Hematopoietic multipotent progenitor cell (in vitro differentiated cells): ENCODE measurements around the gene AKNA. TPM values are rescaled to one million over a fixed set of nuclear protein-coding genes. Genes with fewer than 3 reads are reported as not detected.
A peak's percentile ranks its signal among the peaks of the same experiment; 100 is the strongest.

Source experiments
- DNase-seq, 3 donors: peaks; one replicate each; pipeline ENCODE4 v3.0.0-alpha.2; 2011 to 2015; ENCODE audit warnings: low read depth in 2 of 3, low spot score in 2 of 3
- total RNA-seq: library from RNA; depleted of rRNA; stranded (reverse); fragments of >200 nt; gene quantifications from one replicate; pipeline ENCODE4 v1.2.3, GENCODE V29; 2012

The AKNA gene
- total RNA-seq, 1 donor = 96.9 TPM

DNA sequence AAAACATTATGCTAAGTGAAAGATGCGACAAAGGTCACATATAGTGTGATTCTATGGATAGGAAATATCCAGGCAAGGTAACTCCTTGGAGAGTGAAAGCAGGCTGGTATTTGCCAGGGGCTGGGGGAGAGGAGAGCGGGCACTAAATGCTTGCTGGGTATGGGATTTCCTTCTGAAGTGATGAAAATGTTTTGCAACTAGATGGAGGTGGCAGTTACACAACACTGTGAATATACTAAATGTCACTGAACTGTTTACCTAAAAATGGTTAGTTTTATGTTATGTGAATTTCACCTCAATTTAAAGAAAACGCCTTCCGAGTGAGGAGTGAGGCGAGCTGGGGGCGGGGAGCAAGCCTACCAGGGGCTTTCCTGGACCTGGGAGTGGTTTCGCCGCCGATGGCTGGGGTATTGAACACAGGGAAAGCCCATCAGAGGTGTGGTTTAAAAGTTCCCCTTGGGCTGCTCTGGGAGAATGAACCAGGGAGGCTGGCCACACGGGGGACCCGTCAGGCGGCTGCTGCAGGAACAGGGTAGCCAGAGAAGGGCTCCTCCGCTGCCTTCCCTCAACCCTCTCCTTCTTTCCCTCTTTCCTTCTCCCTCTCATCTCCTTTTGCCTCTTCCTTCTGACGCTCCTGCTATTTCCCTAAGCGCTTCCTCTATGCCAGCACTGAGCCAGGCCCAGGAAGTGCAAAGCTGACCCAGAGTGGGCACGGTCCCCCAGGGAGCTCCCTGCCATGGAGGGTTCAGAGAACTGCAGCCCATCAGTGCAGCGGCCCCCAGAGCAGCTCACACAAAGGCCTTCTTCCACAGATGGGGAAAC lies 4.9 kb downstream of the AKNA start:
- DNase-seq = peak in 2 of 3 donors; percentile 53 to 72

DNA sequence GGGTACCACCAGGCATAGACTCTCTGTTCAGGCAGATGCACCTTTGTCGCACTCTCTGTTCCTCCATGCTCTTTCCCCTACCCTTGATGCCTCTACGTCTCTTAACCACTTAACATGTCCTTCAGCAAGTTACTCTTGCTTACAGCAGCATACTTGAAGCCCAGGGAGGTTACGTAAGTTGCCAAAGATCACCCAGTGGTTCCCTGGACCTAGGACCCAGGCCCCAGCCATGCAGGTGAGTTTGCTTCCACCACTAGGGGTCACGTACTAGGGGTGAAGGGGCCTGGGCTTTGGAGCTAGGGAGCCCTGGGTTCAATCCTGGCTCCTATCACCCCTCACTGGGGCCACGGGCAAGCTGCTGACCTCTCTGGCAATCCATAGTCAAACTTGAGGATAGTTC lies 8.9 kb downstream of the AKNA start:
- DNase-seq = no peak

DNA sequence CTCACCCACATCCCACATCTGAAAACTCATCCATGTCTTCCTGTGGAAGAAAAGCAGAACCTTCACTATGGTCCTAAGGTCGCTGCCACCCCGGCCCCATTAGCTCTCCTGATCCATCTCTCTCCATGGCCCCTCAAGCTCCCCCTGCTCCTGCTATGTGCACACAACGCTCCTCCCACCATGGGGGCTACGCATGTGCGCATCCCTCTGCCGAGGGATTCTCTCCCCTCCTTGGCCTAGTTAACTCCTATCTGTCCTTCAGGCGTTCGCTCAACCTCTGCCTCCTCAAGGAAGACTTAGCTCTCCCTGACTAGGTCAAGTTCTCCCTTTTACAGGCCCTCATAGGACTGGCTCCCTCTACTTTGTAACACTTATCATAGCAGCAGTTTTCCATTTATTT lies 9.8 kb downstream of the AKNA start:
- DNase-seq = no peak

DNA sequence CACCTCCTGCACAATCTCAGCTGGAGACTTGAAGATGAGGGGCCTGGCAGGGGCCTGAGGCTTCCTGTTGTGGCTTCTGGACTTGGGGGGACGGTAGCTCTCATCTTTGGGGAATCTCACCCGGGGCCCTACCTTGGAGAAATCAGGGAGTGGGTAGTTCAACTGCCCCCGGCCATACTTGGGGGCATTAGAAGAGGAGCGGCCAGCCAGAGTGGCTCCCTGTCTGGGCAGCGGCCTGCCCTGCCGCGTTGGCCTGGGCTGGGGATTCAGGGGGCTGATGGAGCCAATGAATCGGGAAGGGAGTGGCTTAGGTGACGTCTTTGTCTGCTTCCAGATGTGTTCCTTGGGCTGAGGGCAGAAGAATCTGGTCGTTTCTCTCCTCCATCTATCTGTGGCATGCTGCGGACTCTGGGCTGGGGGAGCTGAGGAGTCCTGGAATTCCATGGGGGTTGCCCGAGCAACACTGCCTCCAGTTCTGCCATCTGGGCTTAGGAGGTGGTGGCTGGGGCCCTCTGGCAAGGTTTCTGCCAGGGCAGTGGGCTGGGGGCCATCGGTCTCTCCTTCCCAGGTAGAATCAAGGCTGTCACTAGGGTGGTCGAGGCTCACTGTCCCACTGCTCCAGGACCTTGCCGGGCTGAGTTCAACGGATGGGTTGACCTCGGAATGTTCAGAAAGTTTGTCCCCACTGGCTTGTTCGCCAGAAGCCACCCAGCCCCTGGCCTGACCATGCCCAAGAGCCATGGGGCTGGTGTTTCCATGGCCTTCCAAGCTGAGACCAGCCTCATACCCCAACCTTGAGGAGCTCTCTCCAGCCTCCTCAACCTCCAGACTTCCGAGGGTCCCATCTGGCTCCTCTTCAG lies 11.0 kb downstream of the AKNA start:
- DNase-seq = no peak

DNA sequence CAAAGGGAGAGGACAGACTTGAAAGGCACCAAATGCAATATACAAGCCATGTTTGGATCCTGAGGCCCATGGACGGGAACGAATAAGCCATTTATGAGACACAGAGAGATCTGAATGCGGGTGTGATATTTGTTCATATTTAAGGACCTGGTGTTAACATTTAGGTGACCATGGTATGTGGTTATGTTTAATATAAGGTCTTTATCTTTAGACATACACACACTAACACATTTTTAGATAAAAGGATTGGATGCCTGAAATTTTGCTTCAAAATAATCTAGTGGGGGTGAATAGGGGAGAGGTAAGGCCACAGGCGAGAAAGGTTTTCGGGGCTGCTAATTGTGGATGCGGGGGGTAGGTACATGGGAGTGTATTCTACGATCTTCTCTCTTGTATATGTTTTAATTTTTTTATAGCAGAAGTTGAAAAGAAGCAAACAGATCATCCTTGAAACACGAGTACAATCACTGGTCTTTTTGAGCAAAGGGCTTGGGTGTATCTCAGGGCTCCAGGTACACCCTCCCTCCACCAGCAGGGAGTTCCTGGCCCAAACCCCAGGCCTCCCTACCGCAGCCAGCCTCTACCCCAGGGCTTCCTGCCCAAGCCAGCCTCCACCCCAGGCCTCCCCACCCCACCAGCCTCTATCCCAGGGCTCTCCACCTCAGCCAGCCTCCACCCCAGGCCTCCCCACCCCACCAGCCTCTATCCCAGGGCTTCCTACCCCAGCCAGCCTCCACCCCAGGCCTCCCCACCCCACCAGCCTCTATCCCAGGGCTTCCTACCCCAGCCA lies 12.2 kb downstream of the AKNA start:
- DNase-seq = no peak

DNA sequence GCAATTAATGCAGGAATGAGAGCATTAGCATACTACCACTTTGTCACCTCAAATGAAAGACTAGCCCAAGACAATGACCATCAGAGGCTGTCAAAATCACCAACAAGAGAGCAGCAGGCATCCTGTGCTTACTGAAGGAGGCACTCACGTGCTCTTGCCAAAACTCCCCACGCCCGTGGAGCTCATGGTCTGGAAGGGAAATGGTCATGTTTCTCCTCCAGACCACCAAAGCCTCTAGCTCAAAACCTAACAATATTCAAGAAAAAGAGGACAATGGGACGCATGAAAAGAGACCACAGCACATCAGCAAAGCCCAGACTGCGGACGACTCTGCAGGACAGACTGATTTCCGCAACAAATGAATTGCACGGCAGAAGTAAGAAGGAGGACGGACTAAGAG lies 12.8 kb downstream of the AKNA start:
- no peak for DNase-seq

DNA sequence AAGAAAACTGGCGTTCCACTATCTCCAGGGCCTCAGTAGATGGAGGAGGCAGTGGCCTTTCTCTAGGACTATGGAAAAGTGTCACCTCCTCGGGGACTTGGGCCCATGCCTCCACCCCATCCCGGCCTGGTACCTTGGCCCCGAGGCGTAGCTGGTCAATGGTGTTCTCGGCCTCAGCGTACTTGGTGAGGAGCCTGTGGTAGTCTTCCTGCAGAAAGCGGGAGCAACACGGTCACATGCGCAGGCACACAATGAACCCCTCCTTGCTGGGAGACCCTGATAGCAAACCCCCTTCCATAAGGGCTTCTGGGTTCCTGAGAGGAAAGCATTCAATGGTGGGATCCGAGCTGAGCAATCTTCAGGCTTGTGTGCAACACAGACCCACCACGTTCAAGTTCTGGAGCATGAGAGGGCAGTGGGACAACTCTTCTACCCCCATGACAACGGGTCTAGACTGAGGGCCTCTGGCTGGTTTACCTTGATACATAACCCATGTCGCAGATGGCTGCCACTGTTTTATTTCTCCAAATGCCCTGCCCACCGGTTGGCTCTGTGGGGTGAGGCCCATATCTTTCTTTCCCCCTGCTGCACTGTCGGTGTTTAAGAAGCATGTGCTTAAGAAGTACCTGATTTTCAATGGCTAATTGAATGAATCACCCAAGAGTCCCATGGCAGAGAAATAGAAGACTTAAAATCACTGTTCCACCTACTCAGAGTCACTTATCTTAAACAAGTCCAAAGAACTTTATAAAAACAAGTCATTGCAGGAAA lies 13.6 kb downstream of the AKNA start:
- DNase-seq = no peak

DNA sequence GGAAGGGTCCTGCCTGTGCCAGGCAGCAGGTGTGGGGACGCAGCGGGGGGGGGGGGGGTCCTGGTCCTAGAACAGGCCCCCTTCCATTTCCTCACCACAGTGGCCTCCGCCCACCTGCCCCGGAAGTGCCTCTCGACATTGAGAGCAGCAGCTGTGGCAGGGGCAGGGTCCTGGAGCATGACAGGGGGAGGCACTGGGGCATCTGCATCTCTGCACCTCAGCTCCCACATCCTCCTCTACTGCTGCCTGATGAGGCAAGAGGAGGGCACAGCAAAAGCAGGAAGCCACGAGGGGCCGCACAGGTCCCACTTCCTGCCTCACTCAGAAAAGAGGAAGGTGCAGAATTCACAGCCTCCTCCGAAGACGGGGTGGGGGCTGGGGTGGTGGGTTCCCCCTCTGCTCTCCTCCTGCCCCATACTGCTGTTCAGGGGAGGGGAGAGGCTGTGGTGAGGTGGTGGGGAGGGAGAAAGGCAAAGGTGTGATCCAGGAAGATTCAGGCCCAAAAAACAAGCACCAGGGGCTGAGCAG lies 14.8 kb downstream of the AKNA start:
- peak; percentile 58 to 98 (median 96) for DNase-seq

DNA sequence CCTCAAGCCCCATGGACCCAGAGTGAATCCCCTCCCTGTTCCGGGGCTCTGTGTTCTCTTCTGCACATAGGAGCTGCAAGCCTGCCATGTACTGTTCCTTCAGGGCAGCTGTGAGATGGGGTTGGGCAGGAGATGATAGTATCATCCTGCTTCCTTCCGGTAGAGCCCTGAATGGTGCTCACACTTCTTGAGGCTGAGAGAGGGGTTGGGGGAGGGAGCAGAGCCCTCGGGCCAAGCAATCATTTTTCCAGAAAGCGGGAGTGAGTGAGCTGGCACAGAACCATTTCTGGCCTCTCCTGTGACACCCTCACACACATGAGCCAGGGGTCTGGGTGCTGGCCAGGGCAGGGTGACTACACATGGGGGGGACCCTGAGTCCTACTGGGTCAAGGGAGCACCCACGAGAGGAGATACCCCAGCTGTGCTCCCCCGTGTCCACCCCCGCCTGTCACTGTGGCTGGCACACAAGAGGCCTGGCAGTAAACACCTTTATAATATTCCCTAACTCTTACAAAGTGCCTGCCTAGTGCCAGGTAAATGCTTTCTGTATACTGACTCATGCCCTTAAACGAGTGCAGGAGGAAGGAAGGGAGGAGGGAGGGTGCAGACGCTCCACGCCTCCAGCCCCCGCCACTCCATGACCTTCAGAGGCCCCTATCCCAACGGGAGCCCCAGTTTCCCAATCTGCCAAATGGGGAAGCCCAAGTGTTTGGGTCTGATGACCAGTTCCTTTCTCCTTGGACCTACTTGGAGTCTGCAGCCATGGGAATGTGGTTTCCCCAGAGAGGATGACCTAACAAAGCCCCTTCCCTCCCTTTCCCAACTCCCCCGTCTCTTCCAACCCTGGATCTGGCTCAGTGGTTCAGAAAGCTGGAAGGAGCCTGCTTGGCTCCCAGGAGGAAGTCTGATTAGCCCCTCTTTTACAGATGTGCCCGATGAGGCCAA lies 15.5 kb downstream of the AKNA start:
- peak in 1 of 3 donors; percentile 44 for DNase-seq

DNA sequence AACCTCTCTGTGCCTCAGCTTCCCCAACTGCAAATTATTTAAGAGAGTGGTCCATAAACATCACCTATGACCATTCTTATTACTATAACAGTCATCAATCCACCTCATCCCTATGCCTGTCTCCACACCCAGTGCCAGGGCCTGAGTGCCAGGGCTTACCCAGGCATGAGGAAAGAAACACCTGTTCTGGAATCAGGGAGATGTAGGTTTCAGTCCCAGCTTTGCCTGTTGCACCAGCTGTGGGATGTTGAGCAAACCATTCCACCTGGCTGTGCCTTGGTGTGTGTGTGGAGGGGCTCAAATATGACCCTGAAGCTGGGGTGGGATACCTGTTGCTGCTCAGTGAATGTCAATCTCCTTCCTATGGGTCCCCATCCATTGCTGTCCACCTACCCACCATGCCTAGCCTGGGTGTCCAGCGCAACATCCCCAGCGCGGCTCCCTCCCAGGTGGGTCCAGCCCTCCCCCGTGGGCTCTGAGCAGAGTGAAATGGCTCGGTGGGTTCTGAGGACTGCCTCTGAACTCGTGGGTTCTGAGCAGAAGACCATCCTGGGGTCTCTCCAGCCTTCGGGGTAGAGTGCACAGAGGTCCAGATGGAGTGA lies 16.3 kb downstream of the AKNA start:
- DNase-seq = no peak

DNA sequence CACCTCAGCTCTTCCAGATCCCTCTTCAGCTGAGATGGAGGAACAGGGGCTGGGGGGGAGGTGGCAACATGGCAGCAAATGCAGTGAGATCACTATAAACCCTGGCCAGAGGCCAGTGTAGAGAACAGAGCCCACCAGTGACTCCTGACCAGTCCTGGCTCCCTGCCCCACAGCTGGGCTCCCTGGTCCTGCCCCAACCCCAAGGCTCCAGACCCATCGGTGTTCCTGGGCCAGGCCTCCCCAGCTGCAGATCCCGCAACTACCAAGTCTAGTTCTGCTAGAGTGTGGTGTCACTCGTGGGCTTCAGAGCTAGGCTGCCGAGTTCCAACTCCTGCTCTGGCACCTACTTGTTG lies 16.8 kb downstream of the AKNA start:
- DNase-seq = no peak

DNA sequence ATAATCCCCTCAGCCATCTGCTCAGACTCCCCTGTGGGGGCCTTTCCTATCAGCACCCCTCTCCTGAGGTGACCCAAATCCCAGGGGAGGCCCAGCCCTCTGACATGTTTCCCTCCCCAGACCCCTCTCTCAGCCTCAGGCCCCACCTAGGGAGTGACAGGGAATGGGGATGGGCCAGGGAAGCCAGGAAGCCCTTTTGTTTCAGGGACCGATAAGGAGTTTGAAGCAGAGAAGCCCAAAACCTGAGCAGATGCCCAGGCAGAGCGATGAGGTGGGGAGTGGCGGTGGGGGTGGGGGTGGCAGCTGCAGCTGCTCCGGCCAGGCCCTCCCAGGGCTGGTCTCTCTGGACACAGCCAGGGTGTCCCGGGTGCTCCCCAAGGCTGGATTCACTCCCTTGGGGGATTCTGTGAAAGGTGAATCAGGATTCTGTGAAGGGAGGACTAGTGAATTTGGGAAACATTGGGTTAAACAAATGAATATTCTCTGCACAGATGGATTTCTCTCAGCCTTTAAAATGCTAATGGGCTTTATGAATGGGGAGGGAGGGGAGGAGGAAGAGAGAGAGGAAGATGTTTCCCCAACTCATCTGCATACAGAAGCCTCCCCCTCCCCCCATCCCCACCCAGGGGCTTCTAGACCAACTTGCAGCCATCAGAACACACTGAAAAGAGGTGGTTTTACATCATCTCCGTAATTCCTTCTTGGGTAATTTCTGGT lies 17.4 kb downstream of the AKNA start:
- no peak for DNase-seq

DNA sequence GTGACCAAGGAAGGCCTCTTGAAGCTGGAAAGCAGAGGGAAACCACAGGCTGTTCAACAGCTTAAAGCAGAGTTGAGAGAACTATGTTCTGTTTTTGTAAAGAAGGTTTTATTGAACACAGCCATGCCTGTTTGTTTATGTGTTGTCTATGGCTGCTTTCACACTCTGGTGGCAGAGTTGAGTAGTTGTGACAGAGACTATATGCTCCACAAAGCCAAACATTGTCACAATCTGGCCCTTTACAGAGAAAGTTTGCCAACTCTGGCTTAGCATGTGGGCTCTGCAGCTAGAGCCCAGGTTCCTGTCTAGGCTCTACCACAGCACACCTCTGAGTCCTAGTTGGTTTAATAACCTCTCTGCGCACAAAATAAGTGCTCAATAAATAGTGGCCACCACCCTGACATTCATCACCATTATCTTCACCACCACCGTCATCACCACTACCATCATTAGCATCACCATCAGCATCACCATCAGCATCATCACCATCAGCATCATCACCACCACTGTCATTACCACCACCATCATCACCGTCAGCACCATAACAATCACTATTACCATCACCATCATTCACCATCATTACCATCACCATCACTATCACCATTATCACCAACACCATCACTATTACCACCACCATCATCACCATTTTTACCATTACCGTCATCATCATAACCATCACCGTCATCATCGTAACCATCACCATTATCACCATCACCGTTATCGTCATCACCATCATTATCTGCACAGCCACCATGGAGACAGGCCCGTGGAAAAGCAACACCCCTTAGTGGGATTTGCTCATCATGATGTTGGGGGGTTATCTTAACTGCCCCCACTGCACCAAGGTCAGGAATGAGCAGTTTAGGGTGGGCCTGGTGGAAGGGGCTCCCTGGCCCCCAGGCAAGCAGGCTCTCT lies 18.3 kb downstream of the AKNA start:
- DNase-seq = no peak

DNA sequence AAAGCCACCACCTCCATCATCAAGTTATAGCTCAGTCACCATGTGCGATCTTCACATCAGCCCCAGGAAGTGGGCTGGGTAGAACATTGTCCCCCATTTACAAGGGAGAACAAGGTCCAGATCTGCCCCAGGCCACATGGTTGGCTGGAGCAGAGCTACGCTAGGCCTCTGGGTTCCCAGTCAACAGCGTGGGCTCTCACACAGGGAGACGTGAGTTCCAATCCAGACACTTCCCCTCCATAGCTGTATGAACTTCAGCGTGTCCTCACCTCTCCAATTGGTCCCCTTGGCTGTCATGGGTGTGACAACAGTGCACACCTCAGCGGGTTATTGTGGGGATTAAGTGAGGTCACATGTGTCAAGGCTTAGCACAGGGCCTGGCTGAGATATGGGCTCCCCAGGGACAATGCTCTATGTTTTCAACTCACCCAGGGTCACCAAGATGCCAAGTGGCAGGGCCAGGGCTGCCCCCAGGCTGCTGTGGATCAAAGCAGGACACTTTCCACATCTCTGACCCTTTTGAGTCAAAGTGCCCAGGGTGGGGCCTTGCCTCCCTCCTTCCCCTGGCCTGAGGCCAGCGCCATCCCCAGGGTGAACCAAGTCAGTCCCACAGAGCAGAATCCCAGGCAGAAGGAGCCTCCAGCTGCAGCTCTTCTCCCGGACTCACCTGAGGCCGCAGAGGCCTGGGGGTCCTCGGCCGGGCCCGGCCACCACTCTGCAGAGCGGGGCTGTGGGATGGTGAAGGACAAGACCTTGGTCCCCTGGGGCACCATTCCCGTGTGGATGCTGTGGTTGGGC lies 19.8 kb downstream of the AKNA start:
- no peak for DNase-seq

DNA sequence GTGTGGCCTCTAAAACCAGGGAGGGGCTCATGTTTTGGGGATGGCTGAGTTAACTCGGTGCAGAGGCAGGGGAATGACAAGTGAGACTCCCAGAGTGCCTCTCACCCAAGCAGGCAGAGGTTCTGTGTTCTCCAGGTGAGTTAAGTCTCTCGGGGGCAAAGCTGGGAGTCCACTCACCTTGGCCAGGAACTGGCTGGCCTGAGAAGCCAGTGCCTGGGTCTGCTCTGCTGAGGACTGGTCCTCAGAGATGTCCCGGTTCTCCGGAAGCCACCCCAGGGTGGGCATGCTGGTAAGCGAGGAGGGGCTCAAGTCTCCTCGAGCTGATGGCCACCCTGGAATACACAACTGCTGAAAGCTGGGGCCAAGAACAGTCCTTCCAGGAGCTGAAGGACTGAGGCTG lies 20.4 kb downstream of the AKNA start:
- no peak for DNase-seq
